BJ (cell line): ENCODE measurements around the gene THAP4. TPM values are rescaled to one million over a fixed set of nuclear protein-coding genes. Genes with fewer than 3 reads are reported as not detected.

Experiments used
- CTCF ChIA-PET: fragments of 350-600 bp; formaldehyde crosslinking; extraction: SDS; loops from one replicate; lab custom pipeline; 2021; ENCODE audit warnings: antibody characterized with exemption, inconsistent platforms; lab: Yijun Ruan, JAX
- POLR2A ChIA-PET: fragments of 300-600 bp; sonication (Branson Sonifier 250); formaldehyde crosslinking; extraction: SDS; loops from one replicate; lab custom pipeline; 2021; ENCODE audit warnings: antibody characterized with exemption; lab: Charles Lee
- DNase-seq: peaks from one replicate; pipeline ENCODE4 v3.0.0-alpha.2; 2011; ENCODE audit warnings: low read depth
- H3K27me3 ChIP-seq: 2 replicates; pipeline ENCODE4 v1.6.0; 2011; ENCODE audit warnings: low read length; ENCODE audit not compliant: control insufficient read depth, insufficient read depth
- H3K36me3 ChIP-seq: 2 replicates; pipeline ENCODE4 v1.5.1; 2011; ENCODE audit warnings: low read length; ENCODE audit not compliant: control insufficient read depth, insufficient read depth
- H3K4me3 ChIP-seq: 2 replicates; pipeline ENCODE4 v1.5.1; 2011; ENCODE audit warnings: low read depth, mild to moderate bottlenecking, control low read depth, low read length
- CTCF ChIP-seq: IDR thresholded peaks from 2 replicates; pipeline ENCODE4 v1.5.1; 2011; ENCODE audit warnings: low read depth, mild to moderate bottlenecking, control low read depth, inconsistent platforms, low read length, moderate library complexity; ENCODE audit not compliant: insufficient read depth
- polyA plus RNA-seq: library from polyadenylated mRNA; depleted of rRNA; stranded (reverse); fragments of >200 nt; gene quantifications from 2 replicates; pipeline ENCODE4 v1.2.3, GENCODE V29; 2011

THAP4 gene
- polyA plus RNA-seq, 1 experiment: 50.4 TPM

DNA sequence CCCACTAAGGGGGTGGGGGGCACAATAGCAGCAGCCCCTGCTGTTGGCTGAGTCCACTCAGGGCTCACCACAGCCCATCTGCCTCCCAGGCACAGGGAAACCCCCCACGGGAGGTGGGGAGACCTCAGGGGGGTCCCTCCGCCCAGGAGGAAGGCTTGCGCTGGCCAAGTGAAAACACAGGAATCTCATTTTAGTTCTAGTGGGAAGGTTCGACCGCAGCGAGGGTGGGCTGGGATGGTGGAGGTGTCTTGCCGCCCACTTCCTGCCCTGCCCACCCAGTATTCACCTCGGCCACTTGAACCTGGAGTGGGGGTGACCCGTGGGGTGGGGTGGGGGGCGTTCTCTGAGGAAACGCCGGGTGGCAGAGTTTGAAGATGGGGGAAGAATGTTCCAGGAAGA, 85.4 kb downstream of the THAP4 start:
- Histone ChIP-seq H3K4me3 (no peak overlapping the region), H3K36me3 (no peaks in the 10 kb centered on the region), H3K27me3 (no peaks in the 10 kb centered on the region)
- DNase-seq: no peak
- ChIA-PET POLR2A (no interaction called here), CTCF (interaction anchor here (0.6 kb wide), 1 partner anchor 670 kb away, joined by 3 read pairs; no protein-coding TSS in a partner anchor)
- no peak for TF ChIP-seq CTCF

GRCh38 chr2:241550616-241551580, 86.1 kb downstream of the THAP4 start:
- Histone ChIP-seq H3K4me3 (no peak overlapping the region), H3K36me3 (no peaks in the 10 kb centered on the region), H3K27me3 (no peaks in the 10 kb centered on the region)
- TF ChIP-seq CTCF: no peak
- CTCF ChIA-PET: interaction anchor here (0.6 kb wide), 1 partner anchor 669 kb away, joined by 3 read pairs; no protein-coding TSS in a partner anchor
- no peak for DNase-seq
- POLR2A ChIA-PET: no interaction called here

GRCh38 chr2:241548451-241548835, 88.5 kb downstream of the THAP4 start:
- CTCF ChIA-PET: interaction anchor here (0.6 to 0.9 kb wide), 2 partner anchors 14 to 116 kb away, joined by 3 read pairs; no protein-coding TSS in a partner anchor

DNA sequence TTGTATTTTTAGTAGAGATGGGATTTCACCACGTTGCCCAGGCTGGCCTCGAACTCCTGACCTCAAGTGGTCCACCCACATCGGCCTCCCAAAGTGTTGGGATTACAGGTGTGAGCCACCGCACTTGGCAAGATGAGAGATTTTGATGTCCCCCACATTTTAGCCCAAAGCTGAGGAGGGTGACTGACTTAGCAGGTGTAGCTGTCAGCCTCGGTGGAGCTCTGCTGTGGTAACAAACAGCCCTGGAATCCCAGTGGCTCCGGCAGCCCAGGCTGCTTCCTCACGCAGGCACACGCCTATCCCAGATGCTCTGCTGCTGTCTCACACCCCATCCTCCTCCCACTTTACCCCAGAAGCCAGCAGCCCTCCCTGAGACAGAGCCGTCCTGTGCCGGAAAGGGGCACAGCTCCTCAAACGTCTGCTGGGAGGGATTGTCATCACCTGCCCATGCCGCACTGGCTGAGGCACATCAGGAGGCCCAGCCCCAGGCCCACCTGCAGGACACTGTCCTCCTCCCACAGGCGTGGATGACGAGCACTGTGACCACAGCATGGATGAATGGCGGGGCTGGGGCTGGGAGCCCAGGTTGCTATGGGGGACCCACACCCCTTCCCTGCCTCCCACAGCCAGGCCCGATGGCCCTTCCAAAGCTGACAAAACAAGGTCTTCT, 89.0 kb downstream of the THAP4 start:
- no peaks in the 10 kb centered on the region for H3K27me3 ChIP-seq
- no peak overlapping the region for H3K4me3 ChIP-seq
- no peak for TF ChIP-seq CTCF
- no peaks in the 10 kb centered on the region for H3K36me3 ChIP-seq
- CTCF ChIA-PET: interaction anchor here (1.2 to 1.7 kb wide), 2 partner anchors 10 to 16 kb away, joined by 3 to 6 read pairs; no protein-coding TSS in a partner anchor
- POLR2A ChIA-PET: interaction anchor here (1.0 kb wide), 1 partner anchor 11 kb away, joined by 3 read pairs; the partner anchor contains the start of gene BOK
- no peak for DNase-seq

More at GRCh38 chr2:241548451-241548835, 88.5 kb downstream of the THAP4 start:
- DNase-seq: no peak
- H3K4me3 ChIP-seq: no peak overlapping the region
- no peaks in the 10 kb centered on the region for H3K36me3 ChIP-seq
- POLR2A ChIA-PET: no interaction called here
- H3K27me3 ChIP-seq: no peaks in the 10 kb centered on the region
- no peak for TF ChIP-seq CTCF
